Parathyroid adenoma (tissue), 2 donors: ENCODE measurements around the gene USP3.

Experiments
- H2AFZ ChIP-seq: fragments of 300-600 bp; sonication (generic); one replicate; pipeline ENCODE4 v1.7.0; 2017; ENCODE audit warnings: antibody characterized with exemption, mild to moderate bottlenecking
- H3K27ac ChIP-seq: fragments of 300-600 bp; sonication (generic); one replicate; pipeline ENCODE4 v1.7.0; 2017
- H3K27me3 ChIP-seq: fragments of 300-600 bp; sonication (generic); one replicate; pipeline ENCODE4 v1.7.0; 2017; ENCODE audit warnings: low read length; ENCODE audit not compliant: control insufficient read depth, insufficient read depth
- H3K36me3 ChIP-seq: fragments of 300-600 bp; sonication (generic); one replicate; pipeline ENCODE4 v1.7.0; 2017; ENCODE audit warnings: low read length; ENCODE audit not compliant: control insufficient read depth, insufficient read depth
- H3K4me1 ChIP-seq: fragments of 300-600 bp; sonication (generic); one replicate; pipeline ENCODE4 v1.7.0; 2017; ENCODE audit warnings: control low read depth
- H3K4me2 ChIP-seq: fragments of 300-600 bp; sonication (generic); one replicate; pipeline ENCODE4 v1.7.0; 2017; ENCODE audit warnings: low read length
- H3K4me3 ChIP-seq: fragments of 300-600 bp; sonication (generic); one replicate; pipeline ENCODE4 v1.7.0; 2017; ENCODE audit warnings: low read depth, low read length
- H3K79me2 ChIP-seq: fragments of 300-600 bp; sonication (generic); one replicate; pipeline ENCODE4 v1.7.0; 2017; ENCODE audit warnings: control low read depth
- H3K9ac ChIP-seq: fragments of 300-600 bp; sonication (generic); one replicate; pipeline ENCODE4 v1.7.0; 2017; ENCODE audit warnings: mild to moderate bottlenecking
- H3K9me3 ChIP-seq: fragments of 300-600 bp; sonication (generic); one replicate; pipeline ENCODE4 v1.7.0; 2017; ENCODE audit warnings: low read length; ENCODE audit not compliant: control insufficient read depth
- TF ChIP-seq, protein P1 (sequence below): fragments of 300-600 bp; sonication (generic); IDR thresholded peaks from one replicate; pipeline ENCODE4 v1.7.0; 2017; ENCODE audit warnings: antibody characterized with exemption, mild to moderate bottlenecking
- donor health status: primary hyperparathyroidism.

USP3 gene

DNA sequence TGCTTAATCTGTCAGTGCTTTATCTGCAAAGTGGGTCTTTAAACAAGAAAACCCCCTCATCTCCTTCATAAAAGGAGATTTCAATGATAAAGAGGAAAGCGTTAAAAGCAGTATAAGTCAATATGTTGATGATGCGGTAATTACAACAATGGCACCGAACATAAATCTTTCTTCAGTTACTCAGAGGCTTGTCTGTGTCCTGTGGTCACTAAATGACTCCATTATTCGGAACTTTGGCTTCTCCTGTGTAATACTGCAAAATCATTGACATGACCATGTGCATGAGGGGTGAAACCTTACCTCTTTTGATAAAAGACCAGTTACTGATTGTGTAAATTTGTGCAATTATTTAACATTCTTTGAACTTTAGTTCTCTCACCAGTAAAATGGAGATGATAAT lies 4.8 kb upstream of the USP3 start:
- Histone ChIP-seq H3K27me3 (no peaks in the 10 kb centered on the region), H3K36me3 (no peaks in the 10 kb centered on the region), H3K79me2 (no peaks in the 10 kb centered on the region), H3K4me1 (no peaks in the 10 kb centered on the region), H2AFZ (no peak overlapping the region), H3K4me2 (no peak overlapping the region), H3K9me3 (no peaks in the 10 kb centered on the region), H3K27ac (no peak overlapping the region), H3K9ac (no peak overlapping the region), H3K4me3 (no peak overlapping the region)
- TF ChIP-seq, protein P1, sequence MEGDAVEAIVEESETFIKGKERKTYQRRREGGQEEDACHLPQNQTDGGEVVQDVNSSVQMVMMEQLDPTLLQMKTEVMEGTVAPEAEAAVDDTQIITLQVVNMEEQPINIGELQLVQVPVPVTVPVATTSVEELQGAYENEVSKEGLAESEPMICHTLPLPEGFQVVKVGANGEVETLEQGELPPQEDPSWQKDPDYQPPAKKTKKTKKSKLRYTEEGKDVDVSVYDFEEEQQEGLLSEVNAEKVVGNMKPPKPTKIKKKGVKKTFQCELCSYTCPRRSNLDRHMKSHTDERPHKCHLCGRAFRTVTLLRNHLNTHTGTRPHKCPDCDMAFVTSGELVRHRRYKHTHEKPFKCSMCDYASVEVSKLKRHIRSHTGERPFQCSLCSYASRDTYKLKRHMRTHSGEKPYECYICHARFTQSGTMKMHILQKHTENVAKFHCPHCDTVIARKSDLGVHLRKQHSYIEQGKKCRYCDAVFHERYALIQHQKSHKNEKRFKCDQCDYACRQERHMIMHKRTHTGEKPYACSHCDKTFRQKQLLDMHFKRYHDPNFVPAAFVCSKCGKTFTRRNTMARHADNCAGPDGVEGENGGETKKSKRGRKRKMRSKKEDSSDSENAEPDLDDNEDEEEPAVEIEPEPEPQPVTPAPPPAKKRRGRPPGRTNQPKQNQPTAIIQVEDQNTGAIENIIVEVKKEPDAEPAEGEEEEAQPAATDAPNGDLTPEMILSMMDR = no peak

DNA sequence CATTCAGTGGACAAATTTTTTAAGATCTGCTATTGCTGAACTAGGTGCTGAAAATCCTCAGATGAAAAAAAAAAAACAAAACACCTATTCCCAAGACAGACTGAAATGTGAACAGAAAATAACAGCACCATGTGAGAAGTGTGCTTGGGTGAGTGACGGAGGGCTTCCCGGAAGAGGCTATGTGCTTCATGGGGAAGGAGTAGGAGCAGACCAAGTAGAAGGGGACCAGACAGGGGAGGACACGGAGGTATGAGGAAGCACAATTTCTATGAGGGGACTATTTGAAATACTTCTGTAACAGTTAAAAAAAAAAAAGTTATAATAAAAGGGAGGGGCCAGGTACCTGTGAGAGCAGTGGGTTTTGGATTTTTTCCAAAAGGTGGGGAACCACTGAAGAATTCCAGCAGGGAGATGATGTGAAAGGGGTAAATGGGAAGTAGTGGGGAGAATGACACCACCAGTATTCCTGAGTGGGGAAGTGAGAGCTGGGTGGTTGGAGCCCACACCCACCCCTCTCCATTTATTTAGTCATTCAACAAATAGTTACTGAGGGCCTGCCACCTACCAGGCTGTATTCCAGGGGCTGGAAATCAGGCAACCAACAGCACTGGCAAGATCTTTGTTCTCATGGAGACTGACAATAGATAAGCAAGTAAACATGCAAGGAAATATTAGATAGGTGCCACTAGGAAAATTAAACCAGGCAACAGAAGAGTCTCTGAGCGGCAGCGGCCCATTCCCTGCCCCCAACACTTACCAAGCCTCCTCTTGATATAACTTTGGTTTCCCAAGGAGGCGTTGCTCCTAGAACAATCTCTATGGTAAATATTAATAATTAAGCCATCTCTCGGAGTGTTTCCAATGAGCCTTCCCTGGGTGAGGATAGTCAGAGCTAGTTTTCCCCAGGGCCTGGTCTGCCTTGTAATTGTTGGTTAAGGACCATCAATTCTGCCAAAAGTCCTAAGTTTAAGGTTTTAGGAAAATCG lies 3.8 kb upstream of the USP3 start:
- Histone ChIP-seq H3K9ac (no peak overlapping the region), H2AFZ (peak overlapping the region; percentile 69), H3K4me1 (no peaks in the 10 kb centered on the region), H3K27ac (no peak overlapping the region), H3K4me2 (no peak overlapping the region), H3K36me3 (no peaks in the 10 kb centered on the region), H3K9me3 (no peaks in the 10 kb centered on the region), H3K4me3 (no peak overlapping the region), H3K27me3 (no peaks in the 10 kb centered on the region), H3K79me2 (no peaks in the 10 kb centered on the region)
- TF ChIP-seq, protein P1 = no peak

DNA sequence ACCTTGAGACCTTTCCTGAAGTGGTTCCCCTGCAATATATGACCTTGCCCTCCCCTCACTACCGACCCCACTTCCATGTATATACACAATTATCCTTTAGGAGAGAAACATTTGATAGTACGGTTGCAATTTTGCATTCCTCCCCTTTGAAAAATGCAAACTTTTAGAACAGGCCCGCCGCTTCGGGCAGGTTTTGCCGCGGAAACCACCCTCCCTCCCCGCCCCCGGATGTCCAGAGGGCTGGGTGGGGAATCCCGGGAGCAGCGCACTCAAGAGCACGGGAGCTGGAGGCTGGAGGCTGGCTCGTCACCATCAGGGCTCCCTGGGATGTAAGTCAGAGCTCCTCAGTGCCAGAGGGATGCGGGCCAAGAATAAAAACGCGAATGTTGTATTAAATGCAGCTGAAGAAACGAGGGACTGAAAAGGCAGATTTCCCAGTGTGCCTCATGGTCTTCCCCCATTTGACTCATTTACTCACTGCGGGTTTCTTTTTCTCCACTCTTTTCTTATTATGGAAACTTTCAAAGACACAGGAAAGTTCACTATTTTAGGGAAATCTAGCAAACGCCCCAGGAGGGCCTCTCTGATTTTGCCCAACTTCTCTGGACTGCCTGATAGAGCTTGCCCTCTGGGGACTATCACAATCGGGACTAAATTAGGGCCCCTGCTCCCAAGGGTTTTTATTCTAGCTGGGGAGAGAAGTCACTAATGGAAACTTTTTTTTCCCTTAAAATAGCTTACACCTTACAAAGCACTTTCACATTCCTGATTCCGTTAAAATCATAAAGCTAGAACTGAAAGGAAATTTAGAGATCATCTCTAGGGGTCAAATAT lies 2.9 kb upstream of the USP3 start:
- H3K9ac ChIP-seq = no peak overlapping the region
- H3K4me3 ChIP-seq = no peak overlapping the region
- peak overlapping the region; percentile 69 for H2AFZ ChIP-seq
- H3K4me1 ChIP-seq = peaks cover 3% of the 10 kb centered on the region
- no peaks in the 10 kb centered on the region for H3K9me3 ChIP-seq
- peaks cover 5% of the 10 kb centered on the region for H3K79me2 ChIP-seq
- H3K4me2 ChIP-seq = no peak overlapping the region
- no peaks in the 10 kb centered on the region for H3K36me3 ChIP-seq
- TF ChIP-seq, protein P1 = no peak
- H3K27ac ChIP-seq = peak overlapping the region; percentile 92
- H3K27me3 ChIP-seq = no peaks in the 10 kb centered on the region

DNA sequence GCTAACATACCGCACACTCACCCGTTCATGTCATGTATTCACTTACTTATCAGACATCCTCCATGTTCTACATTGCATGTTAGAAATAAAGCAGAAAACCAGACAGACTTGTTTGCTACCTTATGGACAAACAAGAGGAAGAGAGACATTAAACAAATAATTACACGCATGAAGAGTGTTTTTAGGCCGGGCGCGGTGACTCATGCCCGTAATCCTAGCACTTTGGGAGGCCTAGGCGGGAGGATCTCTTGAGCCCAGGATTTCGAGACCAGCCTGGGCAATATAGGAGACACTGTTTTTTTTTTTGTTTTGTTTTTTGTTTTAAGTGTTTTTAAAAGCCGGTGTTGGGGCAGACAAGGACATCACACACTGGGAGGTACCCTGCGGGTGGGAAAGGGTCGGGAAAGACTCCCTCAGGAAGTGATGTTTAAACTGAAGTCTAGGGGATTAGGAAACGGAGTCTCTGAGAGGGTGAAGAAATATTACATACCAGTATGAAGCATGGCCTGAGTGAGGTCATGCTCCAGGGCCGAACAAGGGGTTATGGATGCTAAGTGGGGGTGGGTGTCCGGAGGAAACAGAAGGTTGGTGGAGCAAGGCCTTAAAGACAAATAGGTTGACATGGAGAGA lies 2.1 kb upstream of the USP3 start:
- Histone ChIP-seq H3K27me3 (no peaks in the 10 kb centered on the region), H3K4me3 (no peak overlapping the region), H3K36me3 (no peaks in the 10 kb centered on the region), H3K9ac (no peak overlapping the region), H3K79me2 (peaks cover 5% of the 10 kb centered on the region), H3K9me3 (no peaks in the 10 kb centered on the region), H3K27ac (peak overlapping the region; percentile 92), H3K4me1 (peaks cover 3% of the 10 kb centered on the region), H2AFZ (peak overlapping the region; percentile 69), H3K4me2 (no peak overlapping the region)
- TF ChIP-seq, protein P1 = no peak
